HepG2 (cell line): ENCODE measurements around the gene ZNF691. TPM values are rescaled to one million over a fixed set of nuclear protein-coding genes. Genes with fewer than 3 reads are reported as not detected.
A peak's percentile ranks its signal among the peaks of the same experiment; 100 is the strongest.

Experiments used
- ATAC-seq: fragments of 200-7000 bp; cut with Tn5 transposase; 3 replicates; pipeline ENCODE4 v1.9.1; 2020; ENCODE audit warnings: mild to moderate bottlenecking, moderate library complexity
- BruUV-seq: library from RNA; stranded (reverse); fragments of 400-500 nt; replicated peaks from 2 replicates; lab custom pipeline; 2021; lab: Mats Ljungman, UMichigan
- CTCF ChIA-PET: fragments of 300-600 bp; formaldehyde crosslinking; extraction: SDS; loops from one replicate; lab custom pipeline; 2021; ENCODE audit warnings: low total read pairs, inconsistent platforms, low intra/inter-chr PET ratio; lab: Yijun Ruan, JAX
- POLR2A ChIA-PET: fragments of 350-600 bp; sonication (Branson Sonifier 250); formaldehyde crosslinking; loops from one replicate; lab custom pipeline; 2020; ENCODE audit warnings: antibody characterized with exemption, inconsistent platforms; lab: Yijun Ruan, JAX
- DNase-seq: peaks from one replicate; pipeline ENCODE4 v3.0.0-alpha.2; 2015; ENCODE audit warnings: low spot score
- FAIRE-seq: peaks from 3 replicates; lab custom pipeline; 2011; peaks lifted over from hg19 to GRCh38; lab: Jason Lieb, UNC
- H2AFZ ChIP-seq: one replicate; pipeline ENCODE4 v1.6.1; 2011; ENCODE audit warnings: low read length, inconsistent platforms
- H3K27ac ChIP-seq: fragments of 300-600 bp; 3 replicates; pipeline ENCODE4 v1.8.0; 2011; ENCODE audit warnings: mixed run types, mild to moderate bottlenecking, mixed read lengths, low read length, inconsistent platforms; ENCODE audit not compliant: insufficient read depth; ENCODE audit errors: extremely low read length
- H3K27me3 ChIP-seq, 2 experiments: fragments of 200-600 bp in 1 of 2; 2 replicates in 1 of 2; 3 replicates in 1 of 2; pipeline versions ENCODE4 v1.6.0 to v1.8.0; 2011; ENCODE audit warnings: low read length in 2 of 2, mild to moderate bottlenecking in 2 of 2, moderate library complexity in 2 of 2, inconsistent platforms in 1 of 2; ENCODE audit not compliant: insufficient read depth in 2 of 2, control insufficient read depth in 1 of 2
- H3K36me3 ChIP-seq, 2 experiments: fragments of 200-600 bp in 1 of 2; replicated peaks in 1 of 2; 2 replicates in 1 of 2; 3 replicates in 1 of 2; pipeline versions ENCODE4 v1.5.1 to v1.8.0; 2011; ENCODE audit warnings: low read length in 2 of 2, inconsistent platforms in 1 of 2; ENCODE audit not compliant: insufficient read depth in 2 of 2, control insufficient read depth in 1 of 2
- H3K4me1 ChIP-seq: 2 replicates; pipeline ENCODE4 v1.5.1; 2012; ENCODE audit warnings: low read length, inconsistent platforms; ENCODE audit not compliant: insufficient read depth
- H3K4me2 ChIP-seq: 2 replicates; pipeline ENCODE4 v1.6.0; 2011; ENCODE audit warnings: low read depth, low read length, inconsistent platforms
- H3K4me3 ChIP-seq, 3 experiments: fragments of 200-600 bp in 1 of 3; sonication (generic), shearing (Covaris generic) in 1 of 3; replicated peaks in 1 of 3; 2 replicates each; pipeline ENCODE4 v1.5.1; 2011 to 2016; ENCODE audit warnings: low read length in 3 of 3, inconsistent platforms in 2 of 3, low read depth in 2 of 3, mild to moderate bottlenecking in 2 of 3, control low read depth in 1 of 3, mixed read lengths in 1 of 3; ENCODE audit not compliant: insufficient read depth in 1 of 3
- H3K79me2 ChIP-seq: one replicate; pipeline ENCODE4 v1.6.1; 2011; ENCODE audit warnings: low read length, inconsistent platforms; ENCODE audit not compliant: insufficient read depth
- H3K9ac ChIP-seq: 2 replicates; pipeline ENCODE4 v1.6.0; 2011; ENCODE audit warnings: mild to moderate bottlenecking, low read depth, low read length, inconsistent platforms; ENCODE audit not compliant: insufficient read depth
- H3K9me3 ChIP-seq: 2 replicates; pipeline ENCODE4 v1.5.1; 2012; ENCODE audit warnings: mild to moderate bottlenecking, low read length
- H4K20me1 ChIP-seq: 2 replicates; pipeline ENCODE4 v1.6.0; 2011; ENCODE audit warnings: inconsistent platforms, mild to moderate bottlenecking, low read length, moderate library complexity; ENCODE audit not compliant: insufficient read depth
- ETV6 ChIP-seq: sonication (generic); formaldehyde crosslinking; conservative IDR thresholded peaks from 2 replicates; pipeline ENCODE4 v1.4.0; 2020; ENCODE audit warnings: missing genetic modification reagents
- FIP1L1 ChIP-seq: fragments of 200-400 bp; formaldehyde crosslinking; IDR thresholded peaks from 2 replicates; pipeline ENCODE4 v1.6.1; 2018; ENCODE audit warnings: low read depth, mild to moderate bottlenecking, low read length, moderate library complexity, borderline replicate concordance; ENCODE audit not compliant: insufficient read depth
- GABPA ChIP-seq, 2 experiments: IDR thresholded peaks; 2 replicates each; pipeline ENCODE4 v1.6.1; 2011 to 2016; ENCODE audit warnings: low read depth in 2 of 2, low read length in 1 of 2, missing biosample characterization in 1 of 2, missing genetic modification characterization in 1 of 2
- HMG20B ChIP-seq: conservative IDR thresholded peaks from 2 replicates; pipeline ENCODE4 v1.6.1; 2016; ENCODE audit warnings: missing genetic modification reagents, missing compliant biosample characterization
- MTA3 ChIP-seq: sonication (generic); formaldehyde crosslinking; IDR thresholded peaks from 2 replicates; pipeline ENCODE4 v1.4.0; 2020; ENCODE audit warnings: missing genetic modification reagents
- NAIF1 ChIP-seq: sonication (generic); formaldehyde crosslinking; IDR thresholded peaks from 2 replicates; pipeline ENCODE4 v1.5.0; 2020; ENCODE audit warnings: mild to moderate bottlenecking, missing genetic modification reagents, borderline replicate concordance
- SMAD3 ChIP-seq: sonication (generic); formaldehyde crosslinking; IDR thresholded peaks from 2 replicates; pipeline ENCODE4 v1.4.0; 2020; ENCODE audit warnings: missing genetic modification reagents
- ZFX ChIP-seq: sonication (generic); formaldehyde crosslinking; IDR thresholded peaks from 2 replicates; pipeline ENCODE4 v1.4.0; 2020; ENCODE audit warnings: mild to moderate bottlenecking, low read depth, missing genetic modification reagents, moderate library complexity
- ZNF382 ChIP-seq: sonication (generic); formaldehyde crosslinking; IDR thresholded peaks from 2 replicates; pipeline ENCODE4 v1.5.0; 2020; ENCODE audit warnings: missing genetic modification reagents, mild to moderate bottlenecking, borderline replicate concordance
- ZNF883 ChIP-seq: sonication (generic); formaldehyde crosslinking; IDR thresholded peaks from 2 replicates; pipeline ENCODE4 v1.5.1; 2020; ENCODE audit warnings: mild to moderate bottlenecking, missing genetic modification reagents; ENCODE audit errors: not compliant biosample characterization
- WGBS: methylation state at CpG from one replicate; pipeline ENCODE4 v1.1.6; 2017; ENCODE audit warnings: low lambda C conversion rate; 5-methylcytosine and 5-hydroxymethylcytosine counted together
- in situ Hi-C: cut with HindIII; loops from 2 replicates; pipeline ENCODE4 v1.10.0; 2017; ENCODE audit warnings: low pct_unique_long_range_greater_than_20kb; ENCODE audit not compliant: extremely low pct_ligation_motif_present
- intact Hi-C: fragments of 100-400 bp; cut with micrococcal nuclease; formaldehyde crosslinking; loops from one replicate; pipeline ENCODE4 v1.10.0; 2022; ENCODE audit not compliant: unreplicated experiment
- polyA plus RNA-seq, 8 experiments: library from polyadenylated mRNA; depleted of rRNA in 3 of 8; stranded (reverse) in 7 of 8; unstranded in 1 of 8; fragments of >200 nt; fragmentation: Illumina TruSeq in 4 of 8; extraction: Trizol in 4 of 8; gene quantifications; 2 replicates each; pipeline versions ENCODE4 v1.2.1 to v1.2.3, GENCODE V29; 2011 to 2016; ENCODE audit warnings: low read depth in 4 of 8, missing spikeins in 1 of 8, mixed read lengths in 1 of 8; ENCODE audit not compliant: insufficient read depth in 1 of 8
- total RNA-seq, 5 experiments: library from RNA; depleted of rRNA; stranded (reverse); fragments of >200 nt; fragmentation: Illumina TruSeq; extraction: Trizol; gene quantifications; 2 replicates each; pipeline ENCODE4 v1.2.3, GENCODE V29; 2016; ENCODE audit warnings: low read depth in 1 of 5
- TF ChIP-seq, protein P1 (sequence below): sonication (generic); formaldehyde crosslinking; IDR thresholded peaks from 2 replicates; pipeline ENCODE4 v1.5.1; 2020; ENCODE audit warnings: mild to moderate bottlenecking, missing genetic modification reagents, moderate library complexity
- TF ChIP-seq, protein P2 (sequence below): sonication (generic); formaldehyde crosslinking; IDR thresholded peaks from 2 replicates; pipeline ENCODE4 v1.4.0; 2020; ENCODE audit warnings: missing genetic modification reagents, borderline replicate concordance
- TF ChIP-seq, protein P3 (sequence below): sonication (generic); formaldehyde crosslinking; IDR thresholded peaks from 2 replicates; pipeline ENCODE4 v1.4.0; 2020; ENCODE audit warnings: missing genetic modification reagents
- TF ChIP-seq, protein P4 (sequence below): sonication (generic); formaldehyde crosslinking; IDR thresholded peaks from 2 replicates; pipeline ENCODE4 v1.4.0; 2020; ENCODE audit warnings: missing genetic modification reagents

The ZNF691 gene
- total and polyA plus RNA-seq, 2 of the 13 experiments (the other 11 are each of a cell fraction or from before 2014, with no cell fraction given), result 7.6 to 7.8 TPM

DNA sequence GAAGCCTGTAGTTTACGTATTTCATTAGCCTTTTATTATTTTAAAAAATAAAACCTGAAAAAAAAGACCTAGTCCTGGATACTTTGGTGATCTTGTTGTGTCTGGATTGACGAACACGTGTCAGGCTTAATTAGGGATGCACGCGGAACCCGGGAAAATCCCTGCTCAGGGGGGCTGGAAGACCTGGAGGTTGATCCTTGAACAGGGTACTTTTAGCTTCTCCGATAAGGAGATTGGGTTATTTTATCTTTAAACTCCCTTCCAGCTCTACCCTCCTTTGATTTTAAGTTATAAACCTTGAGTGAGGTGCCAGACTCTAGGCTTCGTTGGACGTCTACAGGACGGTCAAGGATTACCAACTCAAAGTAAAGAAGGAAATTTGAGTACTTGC is 552 bp upstream of the ZNF691 start (continued):
- TF ChIP-seq, protein P1, sequence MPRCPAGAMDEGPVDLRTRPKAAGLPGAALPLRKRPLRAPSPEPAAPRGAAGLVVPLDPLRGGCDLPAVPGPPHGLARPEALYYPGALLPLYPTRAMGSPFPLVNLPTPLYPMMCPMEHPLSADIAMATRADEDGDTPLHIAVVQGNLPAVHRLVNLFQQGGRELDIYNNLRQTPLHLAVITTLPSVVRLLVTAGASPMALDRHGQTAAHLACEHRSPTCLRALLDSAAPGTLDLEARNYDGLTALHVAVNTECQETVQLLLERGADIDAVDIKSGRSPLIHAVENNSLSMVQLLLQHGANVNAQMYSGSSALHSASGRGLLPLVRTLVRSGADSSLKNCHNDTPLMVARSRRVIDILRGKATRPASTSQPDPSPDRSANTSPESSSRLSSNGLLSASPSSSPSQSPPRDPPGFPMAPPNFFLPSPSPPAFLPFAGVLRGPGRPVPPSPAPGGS (CRISPR knock-in tag), result no peak
- TF ChIP-seq, protein P2, sequence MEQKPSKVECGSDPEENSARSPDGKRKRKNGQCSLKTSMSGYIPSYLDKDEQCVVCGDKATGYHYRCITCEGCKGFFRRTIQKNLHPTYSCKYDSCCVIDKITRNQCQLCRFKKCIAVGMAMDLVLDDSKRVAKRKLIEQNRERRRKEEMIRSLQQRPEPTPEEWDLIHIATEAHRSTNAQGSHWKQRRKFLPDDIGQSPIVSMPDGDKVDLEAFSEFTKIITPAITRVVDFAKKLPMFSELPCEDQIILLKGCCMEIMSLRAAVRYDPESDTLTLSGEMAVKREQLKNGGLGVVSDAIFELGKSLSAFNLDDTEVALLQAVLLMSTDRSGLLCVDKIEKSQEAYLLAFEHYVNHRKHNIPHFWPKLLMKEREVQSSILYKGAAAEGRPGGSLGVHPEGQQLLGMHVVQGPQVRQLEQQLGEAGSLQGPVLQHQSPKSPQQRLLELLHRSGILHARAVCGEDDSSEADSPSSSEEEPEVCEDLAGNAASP (CRISPR knock-in tag), result 0 out of 2 replicates have a peak, but pooled peaks have one; percentile 2
- TF ChIP-seq, protein P3, sequence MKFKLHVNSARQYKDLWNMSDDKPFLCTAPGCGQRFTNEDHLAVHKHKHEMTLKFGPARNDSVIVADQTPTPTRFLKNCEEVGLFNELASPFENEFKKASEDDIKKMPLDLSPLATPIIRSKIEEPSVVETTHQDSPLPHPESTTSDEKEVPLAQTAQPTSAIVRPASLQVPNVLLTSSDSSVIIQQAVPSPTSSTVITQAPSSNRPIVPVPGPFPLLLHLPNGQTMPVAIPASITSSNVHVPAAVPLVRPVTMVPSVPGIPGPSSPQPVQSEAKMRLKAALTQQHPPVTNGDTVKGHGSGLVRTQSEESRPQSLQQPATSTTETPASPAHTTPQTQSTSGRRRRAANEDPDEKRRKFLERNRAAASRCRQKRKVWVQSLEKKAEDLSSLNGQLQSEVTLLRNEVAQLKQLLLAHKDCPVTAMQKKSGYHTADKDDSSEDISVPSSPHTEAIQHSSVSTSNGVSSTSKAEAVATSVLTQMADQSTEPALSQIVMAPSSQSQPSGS, result no peak
- TF ChIP-seq ZNF382 (CRISPR knock-in tag), result no peak
- no peak for TF ChIP-seq ZNF883 (CRISPR knock-in tag)
- TF ChIP-seq SMAD3 (CRISPR knock-in tag), result peak; percentile 15; the same call in 1 of the 2 replicates
- TF ChIP-seq NAIF1, result no peak

DNA sequence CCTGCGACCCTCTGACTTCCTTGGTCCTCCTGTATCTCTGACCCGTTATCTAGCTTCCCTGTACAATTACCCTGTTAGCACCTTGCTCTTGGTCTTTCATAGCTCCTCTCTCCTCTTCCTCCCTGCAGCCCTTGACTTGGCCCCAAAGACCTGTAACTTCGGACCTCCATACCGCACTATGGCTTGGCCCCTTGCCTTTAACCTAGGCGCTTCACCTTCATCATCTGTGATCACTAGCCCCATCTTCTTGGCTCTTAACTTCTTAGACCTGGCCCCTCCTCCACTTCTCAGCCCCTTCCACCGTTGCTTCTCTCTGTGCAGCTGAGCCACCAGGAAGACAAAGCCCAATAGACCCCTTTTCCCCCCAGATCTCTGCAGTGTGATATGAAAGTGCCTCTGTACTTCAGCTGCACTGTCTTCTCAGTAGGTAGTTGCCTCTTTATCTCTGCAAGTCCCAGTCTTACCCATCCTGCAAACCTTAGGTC is 740 bp downstream of the ZNF691 start:
- H3K4me2 ChIP-seq, result peak overlapping the region; percentile 97
- POLR2A ChIA-PET, result interaction anchor here (0.8 to 2.8 kb wide), 12 partner anchors 9 to 273 kb away, joined by 3 to 37 read pairs (median 7); partner anchors contain the start of genes C1orf50, ERMAP, P3H1 and SVBP
- peaks cover 19% of the 10 kb centered on the region for H3K79me2 ChIP-seq
- CTCF ChIA-PET, result no interaction called here
- in situ Hi-C loops, result loop anchor here (5.0 kb wide), 1 partner anchor 55 kb away; no protein-coding TSS in a partner anchor
- H3K4me3 ChIP-seq, result peak overlapping the region; percentile 85 to 97 (median 95)
- H2AFZ ChIP-seq, result no peak overlapping the region
- H3K9ac ChIP-seq, result peak overlapping the region; percentile 91
- FAIRE-seq (no peak), DNase-seq (no peak), ATAC-seq (peak; percentile 34)
- H3K36me3 ChIP-seq, result peaks cover 2 to 21% of the 10 kb centered on the region in 2 experiments; a peak in 3 of 5 replicates
- H3K27ac ChIP-seq, result peak overlapping the region; percentile 85
- peaks cover 24% of the 10 kb centered on the region for H3K4me1 ChIP-seq
- no peaks in the 10 kb centered on the region; a peak in 1 of 5 replicates for H3K27me3 ChIP-seq
- no TSS peak for BruUV-seq
- intact Hi-C loops, result loop anchor here (2.0 kb wide), 1 partner anchor 80 kb away; the partner anchor contains the start of genes C1orf50 and P3H1
- no peaks in the 10 kb centered on the region for H3K9me3 ChIP-seq
- WGBS, result under 1% methylated on average over 6 of the region's 6 CpGs
- H4K20me1 ChIP-seq, result no peaks in the 10 kb centered on the region
- TF ChIP-seq ZFX (CRISPR knock-in tag) (no peak), FIP1L1 (no peak), GABPA (IDR thresholded peaks at IDR 0.05; ENCODE audit: low read depth, low read length) (no peak), GABPA (CRISPR knock-in tag; IDR thresholded peaks at IDR 0.05; ENCODE audit: low read depth) (no peak), HMG20B (CRISPR knock-in tag) (no peak), MTA3 (CRISPR knock-in tag) (no peak), ETV6 (CRISPR knock-in tag) (no peak)
- TF ChIP-seq, protein P4, sequence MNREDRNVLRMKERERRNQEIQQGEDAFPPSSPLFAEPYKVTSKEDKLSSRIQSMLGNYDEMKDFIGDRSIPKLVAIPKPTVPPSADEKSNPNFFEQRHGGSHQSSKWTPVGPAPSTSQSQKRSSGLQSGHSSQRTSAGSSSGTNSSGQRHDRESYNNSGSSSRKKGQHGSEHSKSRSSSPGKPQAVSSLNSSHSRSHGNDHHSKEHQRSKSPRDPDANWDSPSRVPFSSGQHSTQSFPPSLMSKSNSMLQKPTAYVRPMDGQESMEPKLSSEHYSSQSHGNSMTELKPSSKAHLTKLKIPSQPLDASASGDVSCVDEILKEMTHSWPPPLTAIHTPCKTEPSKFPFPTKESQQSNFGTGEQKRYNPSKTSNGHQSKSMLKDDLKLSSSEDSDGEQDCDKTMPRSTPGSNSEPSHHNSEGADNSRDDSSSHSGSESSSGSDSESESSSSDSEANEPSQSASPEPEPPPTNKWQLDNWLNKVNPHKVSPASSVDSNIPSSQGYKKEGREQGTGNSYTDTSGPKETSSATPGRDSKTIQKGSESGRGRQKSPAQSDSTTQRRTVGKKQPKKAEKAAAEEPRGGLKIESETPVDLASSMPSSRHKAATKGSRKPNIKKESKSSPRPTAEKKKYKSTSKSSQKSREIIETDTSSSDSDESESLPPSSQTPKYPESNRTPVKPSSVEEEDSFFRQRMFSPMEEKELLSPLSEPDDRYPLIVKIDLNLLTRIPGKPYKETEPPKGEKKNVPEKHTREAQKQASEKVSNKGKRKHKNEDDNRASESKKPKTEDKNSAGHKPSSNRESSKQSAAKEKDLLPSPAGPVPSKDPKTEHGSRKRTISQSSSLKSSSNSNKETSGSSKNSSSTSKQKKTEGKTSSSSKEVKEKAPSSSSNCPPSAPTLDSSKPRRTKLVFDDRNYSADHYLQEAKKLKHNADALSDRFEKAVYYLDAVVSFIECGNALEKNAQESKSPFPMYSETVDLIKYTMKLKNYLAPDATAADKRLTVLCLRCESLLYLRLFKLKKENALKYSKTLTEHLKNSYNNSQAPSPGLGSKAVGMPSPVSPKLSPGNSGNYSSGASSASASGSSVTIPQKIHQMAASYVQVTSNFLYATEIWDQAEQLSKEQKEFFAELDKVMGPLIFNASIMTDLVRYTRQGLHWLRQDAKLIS (CRISPR knock-in tag), result no peak
